ENCODE results near the gene KAT8.

- TF ChIP-seq CTCF (IDR thresholded peaks at IDR 0.05): no peak
- TF ChIP-seq POLR2A (IDR thresholded peaks at IDR 0.05): no peak
- TF ChIP-seq EP300 (IDR thresholded peaks at IDR 0.05): no peak
These were observed 32.7 kb upstream of the KAT8 start for GRCh38 chr16:31084584-31085302.

Data from upper lobe of left lung (tissue), 4 donors.